Endothelial cell of umbilical vein (primary cell): ENCODE results near the gene TOMM6. TPM values are rescaled to one million over a fixed set of nuclear protein-coding genes. Genes with fewer than 3 reads are reported as not detected.

Source experiments
- BruUV-seq: library from RNA; stranded (reverse); fragments of 400-500 nt; replicated peaks from 2 replicates; lab custom pipeline; 2021; lab: Mats Ljungman, UMichigan
- CTCF ChIA-PET: fragments of 300-600, 350-600 bp; sonication (Branson Sonifier 250); formaldehyde crosslinking; loops from one replicate; lab custom pipeline; 2021; ENCODE audit warnings: antibody characterized with exemption, inconsistent platforms; lab: Charles Lee
- POLR2A ChIA-PET: fragments of 300-600, 350-600 bp; sonication (Branson Sonifier 250); formaldehyde crosslinking; loops from one replicate; lab custom pipeline; 2021; ENCODE audit warnings: antibody characterized with exemption, inconsistent platforms; lab: Charles Lee
- DNase-seq: peaks from one replicate; pipeline ENCODE4 v3.0.0-alpha.2; 2011; ENCODE audit warnings: low read depth, low spot score
- FAIRE-seq: peaks from 2 replicates; lab custom pipeline; 2011; peaks lifted over from hg19 to GRCh38; lab: Jason Lieb, UNC
- H2AFZ ChIP-seq: 2 replicates; pipeline ENCODE4 v1.6.0; 2012; ENCODE audit warnings: low read depth, low read length, control low read depth, inconsistent platforms
- H3K27ac ChIP-seq: 2 replicates; pipeline ENCODE4 v1.5.1; 2011; ENCODE audit warnings: low read depth, mild to moderate bottlenecking, control low read depth, low read length, moderate library complexity; ENCODE audit not compliant: insufficient read depth
- H3K27me3 ChIP-seq, 2 experiments: 2 replicates each; pipeline versions ENCODE4 v1.6.0 to v1.6.1; 2011; ENCODE audit warnings: low read length in 2 of 2, mixed read lengths in 1 of 2; ENCODE audit not compliant: control insufficient read depth in 2 of 2, insufficient read depth in 2 of 2
- H3K36me3 ChIP-seq, 2 experiments: 2 replicates in 1 of 2; 3 replicates in 1 of 2; pipeline ENCODE4 v1.5.1; 2011; ENCODE audit warnings: low read length in 2 of 2, mild to moderate bottlenecking in 1 of 2, moderate library complexity in 1 of 2; ENCODE audit not compliant: control insufficient read depth in 2 of 2, insufficient read depth in 2 of 2; ENCODE audit errors: extremely low read depth in 1 of 2
- H3K4me1 ChIP-seq: 3 replicates; pipeline ENCODE4 v1.5.1; 2011; ENCODE audit warnings: mild to moderate bottlenecking, low read length; ENCODE audit not compliant: control insufficient read depth, insufficient read depth; ENCODE audit errors: extremely low read depth
- H3K4me2 ChIP-seq: 2 replicates; pipeline ENCODE4 v1.6.1; 2011; ENCODE audit warnings: low read length, control low read depth, mixed read lengths; ENCODE audit not compliant: insufficient read depth
- H3K4me3 ChIP-seq, 3 experiments: fragments of 200-600 bp in 1 of 3; sonication (generic), shearing (Covaris generic) in 1 of 3; replicated peaks in 1 of 3; 2 replicates each; pipeline ENCODE4 v1.5.1; 2011 to 2016; ENCODE audit warnings: control low read depth in 3 of 3, low read length in 3 of 3, mild to moderate bottlenecking in 2 of 3, inconsistent platforms in 1 of 3, low read depth in 1 of 3, moderate library complexity in 1 of 3; ENCODE audit not compliant: insufficient read depth in 1 of 3
- H3K79me2 ChIP-seq: 2 replicates; pipeline ENCODE4 v1.6.0; 2012; ENCODE audit warnings: low read length, inconsistent platforms; ENCODE audit not compliant: control insufficient read depth, insufficient read depth
- H3K9ac ChIP-seq: replicated peaks from 2 replicates; pipeline ENCODE3; 2011; ENCODE audit warnings: low read length, control low read depth; ENCODE audit not compliant: insufficient read depth; ENCODE audit errors: extremely low read depth
- H3K9me1 ChIP-seq: replicated peaks from 3 replicates; pipeline ENCODE4 v1.6.0; 2011; ENCODE audit warnings: mild to moderate bottlenecking, low read length; ENCODE audit not compliant: control insufficient read depth, insufficient read depth; ENCODE audit errors: extremely low read depth
- H3K9me3 ChIP-seq: replicated peaks from 2 replicates; pipeline ENCODE4 v1.5.1; 2012; ENCODE audit warnings: low read length, inconsistent platforms; ENCODE audit not compliant: control insufficient read depth, insufficient read depth
- H4K20me1 ChIP-seq: replicated peaks from 2 replicates; pipeline ENCODE3; 2011; ENCODE audit warnings: mild to moderate bottlenecking, low read length; ENCODE audit not compliant: control insufficient read depth, insufficient read depth; ENCODE audit errors: extremely low read depth
- CTCF ChIP-seq, 2 donors: IDR thresholded peaks; 1 replicate in 1 of 2; 2 replicates in 1 of 2; pipeline ENCODE4 v1.5.1; 2011; ENCODE audit warnings: low read length in 2 of 2, mild to moderate bottlenecking in 2 of 2, moderate library complexity in 2 of 2, control low read depth in 1 of 2, inconsistent platforms in 1 of 2, low read depth in 1 of 2; ENCODE audit not compliant: insufficient read depth in 1 of 2; ENCODE audit errors: extremely low read depth in 1 of 2
- EZH2 ChIP-seq: IDR thresholded peaks from 2 replicates; pipeline ENCODE4 v1.6.1; 2012; ENCODE audit warnings: borderline replicate concordance, low read depth, mild to moderate bottlenecking, moderate library complexity, low read length, inconsistent platforms; ENCODE audit not compliant: severe bottlenecking
- FOS ChIP-seq: IDR thresholded peaks from 2 replicates; pipeline ENCODE4 v1.6.1; 2011; ENCODE audit warnings: mild to moderate bottlenecking, low read length, moderate library complexity, borderline replicate concordance; ENCODE audit not compliant: insufficient read depth
- GATA2 ChIP-seq: IDR thresholded peaks from 2 replicates; pipeline ENCODE4 v1.7.0; 2011; ENCODE audit warnings: low read depth, mild to moderate bottlenecking, moderate library complexity, mixed read lengths, low read length; ENCODE audit not compliant: insufficient read length, insufficient read depth
- JUN ChIP-seq: IDR thresholded peaks from 2 replicates; pipeline ENCODE4 v1.6.1; 2011; ENCODE audit warnings: borderline replicate concordance, low read depth; ENCODE audit not compliant: insufficient read length, insufficient read depth
- MAX ChIP-seq: IDR thresholded peaks from 2 replicates; pipeline ENCODE4 v1.6.1; 2011; ENCODE audit not compliant: insufficient read depth, insufficient read length
- MYC ChIP-seq: IDR thresholded peaks from one replicate; pipeline ENCODE4 v1.6.1; 2011; ENCODE audit warnings: mild to moderate bottlenecking, low read depth, low read length
- POLR2A ChIP-seq: IDR thresholded peaks from 2 replicates; pipeline ENCODE4 v1.6.1; 2012; ENCODE audit warnings: low read depth, mild to moderate bottlenecking, control low read depth, low read length
- POLR2AphosphoS5 ChIP-seq: IDR thresholded peaks from 2 replicates; pipeline ENCODE4 v1.6.1; 2012; ENCODE audit warnings: low read depth, mild to moderate bottlenecking, control low read depth, low read length, moderate library complexity; ENCODE audit not compliant: insufficient read depth
- dilution Hi-C: fragments of 300-500 bp; cut with MboI; formaldehyde crosslinking; loops from one replicate; pipeline ENCODE4 v1.15.0; 2019; ENCODE audit warnings: low sequenced_read_pairs; ENCODE audit not compliant: extremely low pct_ligation_motif_present
- intact Hi-C: fragments of 100-400 bp; cut with micrococcal nuclease; formaldehyde crosslinking; loops from one replicate; pipeline ENCODE4 v1.10.0; 2022
- polyA plus RNA-seq, 4 experiments: library from polyadenylated mRNA; depleted of rRNA in 3 of 4; stranded (reverse) in 3 of 4; unstranded in 1 of 4; fragments of >200 nt; gene quantifications; 2 replicates each; pipeline versions ENCODE4 v1.2.1 to v1.2.3, GENCODE V29; 2011 to 2012; ENCODE audit warnings: missing spikeins in 1 of 4
- total RNA-seq: library from RNA; stranded (reverse); gene quantifications from 2 replicates; pipeline ENCODE4 v1.2.3, GENCODE V29; 2021

TOMM6 gene
- total and polyA plus RNA-seq, 2 donors (not counting 3 experiments of a cell fraction or from before 2014, with no cell fraction given), result 233 to 527 TPM

GRCh38 chr6:41777551-41778285 is 9.8 kb upstream of the TOMM6 start:
- no peaks in the 10 kb centered on the region for H3K9me3 ChIP-seq
- CTCF ChIA-PET, result interaction anchor here (0.9 to 3.0 kb wide), 4 partner anchors 10 to 410 kb away, joined by 3 to 21 read pairs (median 4); partner anchors contain the start of gene TOMM6
- no peaks in the 10 kb centered on the region for H3K9me1 ChIP-seq
- no peaks in the 10 kb centered on the region for H3K79me2 ChIP-seq
- POLR2A ChIA-PET, result no interaction called here
- FAIRE-seq, result no peak
- no peak overlapping the region for H3K27ac ChIP-seq
- no peaks in the 10 kb centered on the region for H3K27me3 ChIP-seq
- DNase-seq, result no peak
- no peaks in the 10 kb centered on the region for H4K20me1 ChIP-seq
- H3K4me2 ChIP-seq, result no peak overlapping the region
- no peak for TF ChIP-seq CTCF (IDR thresholded peaks at IDR 0.05; ENCODE audit: extremely low read depth in 1 of 2, insufficient read depth in 1 of 2, low read depth in 1 of 2, low read length in 2 of 2)
- TF ChIP-seq JUN, result no peak
- TF ChIP-seq POLR2A, result no peak
- no peak for TF ChIP-seq EZH2
- TF ChIP-seq MYC, result no peak
- no peak for TF ChIP-seq GATA2
- no peak for TF ChIP-seq FOS
- no peak for TF ChIP-seq POLR2AphosphoS5
- no peak for TF ChIP-seq MAX
- intact Hi-C loops, result no loop called here
- H3K4me1 ChIP-seq, result peaks cover 18% of the 10 kb centered on the region
- dilution Hi-C loops, result no loop called here
- H2AFZ ChIP-seq, result no peak overlapping the region
- no peak overlapping the region for H3K4me3 ChIP-seq
- H3K36me3 ChIP-seq, result peaks cover 5 to 7% of the 10 kb centered on the region in 2 experiments
- BruUV-seq, result no TSS peak
- no peak overlapping the region for H3K9ac ChIP-seq
